MM.1S (cell line): ENCODE measurements around the gene EPHA3.
"Not testable (repeated sequence)": the region's sequence is repeated elsewhere in the genome, so short reads cannot be mapped to it uniquely, and the experiment has no call there.

Experiments
- DNase-seq: peaks from one replicate; pipeline ENCODE4 v3.0.0-alpha.2; 2015
- H2AFZ ChIP-seq: fragments of 300-600 bp; sonication (generic); 2 replicates; pipeline ENCODE4 v1.6.0; 2016; ENCODE audit warnings: antibody characterized with exemption, low read length
- H3F3A ChIP-seq: fragments of 300-600 bp; sonication (generic); 2 replicates; pipeline ENCODE4 v1.6.1; 2016; ENCODE audit warnings: mild to moderate bottlenecking, antibody characterized with exemption, low read length, moderate library complexity, mixed read lengths; ENCODE audit not compliant: insufficient read depth
- H3K27ac ChIP-seq: fragments of 300-600 bp; sonication (generic); 2 replicates; pipeline ENCODE4 v1.5.1; 2016; ENCODE audit warnings: mild to moderate bottlenecking, low read length
- H3K27me3 ChIP-seq: fragments of 300-600 bp; sonication (generic); replicated peaks from 2 replicates; pipeline ENCODE4 v1.6.0; 2016; ENCODE audit warnings: low read length; ENCODE audit not compliant: insufficient read depth
- H3K36me3 ChIP-seq: fragments of 300-600 bp; sonication (generic); replicated peaks from 2 replicates; pipeline ENCODE4 v1.6.1; 2016; ENCODE audit warnings: mild to moderate bottlenecking, low read length, mixed read lengths; ENCODE audit not compliant: insufficient read depth
- H3K4me1 ChIP-seq: fragments of 300-600 bp; sonication (generic); 2 replicates; pipeline ENCODE4 v1.6.1; 2016; ENCODE audit warnings: low read length, mixed read lengths
- H3K4me2 ChIP-seq: fragments of 300-600 bp; sonication (generic); 2 replicates; pipeline ENCODE4 v1.6.0; 2016; ENCODE audit warnings: low read depth, low read length
- H3K4me3 ChIP-seq: fragments of 300-600 bp; sonication (generic); 2 replicates; pipeline ENCODE4 v1.5.1; 2016; ENCODE audit warnings: low read length, mixed read lengths
- H3K79me2 ChIP-seq: fragments of 300-600 bp; sonication (generic); 2 replicates; pipeline ENCODE4 v1.6.1; 2016; ENCODE audit warnings: mixed run types, low read length, mixed read lengths
- H3K9ac ChIP-seq: fragments of 300-600 bp; sonication (generic); 2 replicates; pipeline ENCODE4 v1.6.1; 2016; ENCODE audit warnings: low read length, mixed read lengths
- H3K9me2 ChIP-seq: fragments of 300-600 bp; sonication (generic); replicated peaks from 2 replicates; pipeline ENCODE4 v1.6.1; 2016; ENCODE audit warnings: mild to moderate bottlenecking, low read length, mixed read lengths; ENCODE audit not compliant: insufficient read depth
- H3K9me3 ChIP-seq: fragments of 300-600 bp; sonication (generic); replicated peaks from 2 replicates; pipeline ENCODE4 v1.6.1; 2016; ENCODE audit warnings: mild to moderate bottlenecking, low read length, mixed read lengths; ENCODE audit not compliant: insufficient read depth
- H4K20me1 ChIP-seq: fragments of 300-600 bp; sonication (generic); 2 replicates; pipeline ENCODE4 v1.6.1; 2016; ENCODE audit warnings: mild to moderate bottlenecking, low read length, moderate library complexity, mixed read lengths; ENCODE audit not compliant: insufficient read depth
- CTCF ChIP-seq: fragments of 300-600 bp; sonication (generic); IDR thresholded peaks from 2 replicates; pipeline ENCODE4 v1.5.1; 2016; ENCODE audit warnings: antibody characterized with exemption, low read length, mixed read lengths
- EZH2 ChIP-seq: fragments of 300-600 bp; sonication (generic); optimal IDR thresholded peaks from 2 replicates; pipeline ENCODE3; 2017; ENCODE audit warnings: low read depth, mild to moderate bottlenecking, antibody characterized with exemption, low read length, mixed read lengths
- EZH2phosphoT487 ChIP-seq: fragments of 300-600 bp; sonication (generic); IDR thresholded peaks from 2 replicates; pipeline ENCODE4 v1.6.1; 2018; ENCODE audit warnings: antibody characterized with exemption, low read length

Gene EPHA3

GRCh38 chr3:89340408-89340807 is 233.0 kb downstream of the EPHA3 start:
- no peaks in the 10 kb centered on the region for H3K36me3 ChIP-seq

GRCh38 chr3:89344076-89344475 is 236.7 kb downstream of the EPHA3 start:
- Histone ChIP-seq H3K4me1 (no peaks in the 10 kb centered on the region), H2AFZ (no peak overlapping the region), H3F3A (no peaks in the 10 kb centered on the region), H3K9me2 (no peaks in the 10 kb centered on the region), H3K36me3 (no peaks in the 10 kb centered on the region), H3K4me2 (no peak overlapping the region), H3K9ac (no peak overlapping the region), H3K79me2 (no peaks in the 10 kb centered on the region), H3K4me3 (no peak overlapping the region), H3K9me3 (no peaks in the 10 kb centered on the region), H4K20me1 (no peaks in the 10 kb centered on the region), H3K27ac (no peak overlapping the region), H3K27me3 (no peaks in the 10 kb centered on the region)
- no peak for DNase-seq
- TF ChIP-seq EZH2phosphoT487 (no peak), EZH2 (no peak)

More at GRCh38 chr3:89340408-89340807, 233.0 kb downstream of the EPHA3 start:
- Histone ChIP-seq H3K27ac (no peak overlapping the region), H3K4me2 (no peak overlapping the region), H3K4me3 (no peak overlapping the region), H3K9ac (no peak overlapping the region), H3K4me1 (no peaks in the 10 kb centered on the region), H4K20me1 (no peaks in the 10 kb centered on the region), H3F3A (no peaks in the 10 kb centered on the region), H3K9me2 (no peaks in the 10 kb centered on the region), H3K27me3 (no peaks in the 10 kb centered on the region), H2AFZ (no peak overlapping the region), H3K9me3 (no peaks in the 10 kb centered on the region), H3K79me2 (no peaks in the 10 kb centered on the region)
- TF ChIP-seq EZH2 (no peak), EZH2phosphoT487 (no peak), CTCF (no peak)
- no peak for DNase-seq

DNA sequence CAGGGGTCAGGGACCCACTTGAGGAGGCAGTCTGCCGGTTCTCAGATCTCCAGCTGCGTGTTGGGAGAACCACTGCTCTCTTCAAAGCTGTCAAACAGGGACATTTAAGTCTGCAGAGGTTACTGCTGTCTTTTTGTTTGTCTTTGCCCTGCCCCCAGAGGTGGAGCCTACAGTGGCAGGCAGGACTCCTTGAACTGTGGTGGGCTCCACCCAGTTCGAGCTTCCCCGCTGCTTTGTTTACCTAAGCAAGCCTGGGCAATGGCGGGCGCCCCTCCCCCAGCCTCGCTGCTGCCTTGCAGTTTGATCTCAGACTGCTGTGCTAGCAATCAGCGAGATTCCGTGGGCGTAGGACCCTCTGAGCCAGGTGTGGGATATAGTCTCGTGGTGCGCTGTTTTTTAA is 243.5 kb downstream of the EPHA3 start:
- H2AFZ ChIP-seq, H3K4me2 ChIP-seq, H3F3A ChIP-seq: not testable (repeated sequence)

GRCh38 chr3:89353465-89353864 is 246.0 kb downstream of the EPHA3 start:
- TF ChIP-seq EZH2phosphoT487, result no peak
- TF ChIP-seq CTCF, result no peak
- TF ChIP-seq EZH2, result no peak
- no peaks in the 10 kb centered on the region for H3F3A ChIP-seq
- no peaks in the 10 kb centered on the region for H3K9me3 ChIP-seq
- H3K27me3 ChIP-seq, result no peaks in the 10 kb centered on the region
- no peaks in the 10 kb centered on the region for H3K9me2 ChIP-seq
- H3K27ac ChIP-seq, result no peak overlapping the region
- no peaks in the 10 kb centered on the region for H4K20me1 ChIP-seq
- no peak overlapping the region for H3K4me3 ChIP-seq
- no peaks in the 10 kb centered on the region for H3K36me3 ChIP-seq
- H2AFZ ChIP-seq, result no peak overlapping the region
- no peaks in the 10 kb centered on the region for H3K79me2 ChIP-seq
- no peak for DNase-seq
- H3K4me2 ChIP-seq, result no peak overlapping the region
- H3K9ac ChIP-seq, result no peak overlapping the region
- H3K4me1 ChIP-seq, result no peaks in the 10 kb centered on the region

More for the DNA sequence above, 243.5 kb downstream of the EPHA3 start:
- not testable (repeated sequence) for H3K27me3 ChIP-seq, H3K9me2 ChIP-seq, DNase-seq, H3K27ac ChIP-seq, H3K9me3 ChIP-seq, H3K4me3 ChIP-seq, H3K4me1 ChIP-seq, H3K9ac ChIP-seq, H3K79me2 ChIP-seq, H4K20me1 ChIP-seq, H3K36me3 ChIP-seq
